Stimulated activated CD4-positive, alpha-beta T cell treated with anti-CD3 and anti-CD28 coated beads, Interleukin-15, amount 100 ng/mL, for 24 hours (primary cell): ENCODE results near the gene PXYLP1.
A peak's percentile ranks its signal among the peaks of the same experiment; 100 is the strongest.
"Not testable (repeated sequence)": the region's sequence is repeated elsewhere in the genome, so short reads cannot be mapped to it uniquely, and the experiment has no call there.

ENCODE experiments used
- DNase-seq: peaks from one replicate; pipeline ENCODE4 v3.0.0-alpha.2; 2020

PXYLP1 gene

GRCh38 chr3:141231101-141231951, at the start of gene PXYLP1:
Gene PXYLP1 (plus strand): TSS chr3:141231825. CDS start chr3:141260176, 28,351 bp downstream.
- DNase-seq, result peak; percentile 94

- DNase-seq, result no peak
These were observed 48.0 kb upstream of the PXYLP1 start for GRCh38 chr3:141183606-141184005.

GRCh38 chr3:141184430-141184829, 47.2 kb upstream of the PXYLP1 start:
- no peak for DNase-seq

- no peak for DNase-seq
These were observed 40.4 kb upstream of the PXYLP1 start for GRCh38 chr3:141191097-141191749.

GRCh38 chr3:141192345-141192744, 39.3 kb upstream of the PXYLP1 start:
- peak; percentile 98 for DNase-seq

GRCh38 chr3:141193066-141193830, 38.4 kb upstream of the PXYLP1 start:
- DNase-seq, result no peak

GRCh38 chr3:141201122-141201521, 30.5 kb upstream of the PXYLP1 start:
- DNase-seq, result no peak

- DNase-seq, result no peak
These were observed 28.9 kb upstream of the PXYLP1 start for GRCh38 chr3:141202682-141203081.

GRCh38 chr3:141203866-141204265, 27.8 kb upstream of the PXYLP1 start:
- DNase-seq, result no peak

GRCh38 chr3:141204343-141204742, 27.3 kb upstream of the PXYLP1 start:
- DNase-seq, result no peak

GRCh38 chr3:141211306-141211705, 20.3 kb upstream of the PXYLP1 start:
- not testable (repeated sequence) for DNase-seq

GRCh38 chr3:141212101-141212500, 19.5 kb upstream of the PXYLP1 start:
- no peak for DNase-seq

- no peak for DNase-seq
These were observed 19.1 kb upstream of the PXYLP1 start for GRCh38 chr3:141212555-141212954.

GRCh38 chr3:141216975-141217374, 14.7 kb upstream of the PXYLP1 start:
- no peak for DNase-seq

GRCh38 chr3:141217389-141217788, 14.2 kb upstream of the PXYLP1 start:
- no peak for DNase-seq

GRCh38 chr3:141218162-141218835, 13.3 kb upstream of the PXYLP1 start:
- DNase-seq, result no peak

GRCh38 chr3:141218926-141219325, 12.7 kb upstream of the PXYLP1 start:
- no peak for DNase-seq

- DNase-seq, result no peak
These were observed 7.9 kb upstream of the PXYLP1 start for GRCh38 chr3:141223673-141224166.

GRCh38 chr3:141225939-141226338, 5.7 kb upstream of the PXYLP1 start:
- DNase-seq, result no peak

- DNase-seq, result no peak
These were observed 4.4 kb upstream of the PXYLP1 start for GRCh38 chr3:141227216-141227615.

GRCh38 chr3:141227752-141228151, 3.9 kb upstream of the PXYLP1 start:
- no peak for DNase-seq

- DNase-seq, result no peak
These were observed 3.2 kb upstream of the PXYLP1 start for GRCh38 chr3:141228395-141228794.

GRCh38 chr3:141229132-141229531, 2.5 kb upstream of the PXYLP1 start:
- DNase-seq, result no peak
